Keratinocyte (primary cell): ENCODE measurements around the gene OTOA. TPM values are rescaled to one million over a fixed set of nuclear protein-coding genes. Genes with fewer than 3 reads are reported as not detected.
"Not testable (repeated sequence)": the region's sequence is repeated elsewhere in the genome, so short reads cannot be mapped to it uniquely, and the experiment has no call there.

Source experiments
- DNase-seq: peaks from one replicate; pipeline ENCODE4 v3.0.0-alpha.2; 2011; ENCODE audit warnings: low read depth, missing footprints, low spot score
- FAIRE-seq: peaks from 2 replicates; lab custom pipeline; 2011; peaks lifted over from hg19 to GRCh38; lab: Jason Lieb, UNC
- H2AFZ ChIP-seq: 2 replicates; pipeline ENCODE4 v1.6.0; 2012; ENCODE audit warnings: low read length, control low read depth, inconsistent platforms; ENCODE audit not compliant: control insufficient read depth
- H3K27ac ChIP-seq: 2 replicates; pipeline ENCODE4 v1.5.1; 2011; ENCODE audit warnings: low read length; ENCODE audit not compliant: control insufficient read depth, insufficient read depth
- H3K27me3 ChIP-seq: 3 replicates; pipeline ENCODE4 v1.6.0; 2011; ENCODE audit warnings: low read length; ENCODE audit not compliant: control insufficient read depth, insufficient read depth; ENCODE audit errors: extremely low read depth
- H3K36me3 ChIP-seq, 2 experiments: 2 replicates in 1 of 2; 3 replicates in 1 of 2; pipeline ENCODE4 v1.5.1; 2011; ENCODE audit warnings: low read length in 2 of 2, mild to moderate bottlenecking in 1 of 2; ENCODE audit not compliant: control insufficient read depth in 2 of 2, insufficient read depth in 2 of 2; ENCODE audit errors: extremely low read depth in 1 of 2
- H3K4me1 ChIP-seq: 3 replicates; pipeline ENCODE4 v1.5.1; 2011; ENCODE audit warnings: low read length; ENCODE audit not compliant: control insufficient read depth, insufficient read depth; ENCODE audit errors: extremely low read depth
- H3K4me2 ChIP-seq: 3 replicates; pipeline ENCODE4 v1.6.0; 2011; ENCODE audit warnings: low read depth, low read length; ENCODE audit not compliant: control insufficient read depth, insufficient read depth; ENCODE audit errors: extremely low read depth
- H3K4me3 ChIP-seq, 3 experiments: fragments of 200-600 bp in 1 of 3; sonication (generic) in 1 of 3; 2 replicates in 2 of 3; 3 replicates in 1 of 3; pipeline ENCODE4 v1.5.1; 2011 to 2016; ENCODE audit warnings: low read length in 3 of 3, mild to moderate bottlenecking in 3 of 3, control low read depth in 2 of 3, inconsistent platforms in 1 of 3, low read depth in 1 of 3, mixed read lengths in 1 of 3, mixed run types in 1 of 3, moderate library complexity in 1 of 3; ENCODE audit not compliant: control insufficient read depth in 2 of 3, insufficient read depth in 2 of 3; ENCODE audit errors: extremely low read depth in 1 of 3
- H3K79me2 ChIP-seq: 2 replicates; pipeline ENCODE4 v1.6.0; 2012; ENCODE audit warnings: low read length; ENCODE audit not compliant: control insufficient read depth, insufficient read depth
- H3K9ac ChIP-seq: 3 replicates; pipeline ENCODE4 v1.6.0; 2011; ENCODE audit warnings: low read length; ENCODE audit not compliant: control insufficient read depth, insufficient read depth; ENCODE audit errors: extremely low read depth
- H3K9me1 ChIP-seq: 3 replicates; pipeline ENCODE4 v1.6.0; 2011; ENCODE audit warnings: low read length; ENCODE audit not compliant: control insufficient read depth, insufficient read depth; ENCODE audit errors: extremely low read depth
- H3K9me3 ChIP-seq: 2 replicates; pipeline ENCODE4 v1.5.1; 2012; ENCODE audit warnings: low read depth, low read length; ENCODE audit not compliant: control insufficient read depth
- H4K20me1 ChIP-seq: 3 replicates; pipeline ENCODE4 v1.6.0; 2011; ENCODE audit warnings: low read length; ENCODE audit not compliant: control insufficient read depth, insufficient read depth; ENCODE audit errors: extremely low read depth
- CTCF ChIP-seq, 3 experiments: IDR thresholded peaks in 1 of 3; conservative IDR thresholded peaks in 1 of 3; optimal IDR thresholded peaks in 1 of 3; 2 replicates in 2 of 3; 3 replicates in 1 of 3; pipeline versions ENCODE3 to v1.5.1; 2011; ENCODE audit warnings: low read length in 3 of 3, mild to moderate bottlenecking in 3 of 3, moderate library complexity in 2 of 3, control low read depth in 1 of 3, inconsistent platforms in 1 of 3; ENCODE audit not compliant: insufficient read depth in 2 of 3; ENCODE audit errors: extremely low read depth in 1 of 3
- dilution Hi-C: fragments of 300-500 bp; cut with MboI; formaldehyde crosslinking; loops from one replicate; pipeline ENCODE4 v1.7.0; 2020; ENCODE audit warnings: low sequenced_read_pairs; ENCODE audit not compliant: extremely low pct_ligation_motif_present
- polyA plus RNA-seq, 5 experiments: library from polyadenylated mRNA; depleted of rRNA in 3 of 5; stranded (reverse) in 3 of 5; stranded (forward) in 1 of 5; unstranded in 1 of 5; fragments of >200 nt; gene quantifications; 1 replicate in 1 of 5; 2 replicates in 3 of 5; 3 replicates in 1 of 5; pipeline versions ENCODE4 v1.2.1 to v1.2.3, GENCODE V29; 2011 to 2012; ENCODE audit warnings: missing spikeins in 2 of 5, low read depth in 1 of 5, low replicate concordance in 1 of 5
- small RNA-seq, 3 experiments: library from RNA; depleted of rRNA; stranded (forward); fragments of <200 nt; gene quantifications; one replicate each; pipeline ENCODE3, GENCODE V24; 2012; ENCODE audit warnings: low read depth in 3 of 3, low replicate concordance in 1 of 3; ENCODE audit not compliant: insufficient read length in 3 of 3

OTOA gene
- polyA plus RNA-seq, 1 donor (not counting 4 experiments of a cell fraction or from before 2014, with no cell fraction given) = not detected

GRCh38 chr16:21798601-21799000, 134.8 kb downstream of the OTOA start:
- dilution Hi-C loops = not testable (repeated sequence)

GRCh38 chr16:21801538-21802374, 138.0 kb downstream of the OTOA start:
- H3K79me2 ChIP-seq, H3K9me1 ChIP-seq, dilution Hi-C loops, H3K9ac ChIP-seq, H3K36me3 ChIP-seq, H3K27me3 ChIP-seq, H2AFZ ChIP-seq, DNase-seq, H3K27ac ChIP-seq, H3K9me3 ChIP-seq, H3K4me1 ChIP-seq, H3K4me3 ChIP-seq, H4K20me1 ChIP-seq, FAIRE-seq, H3K4me2 ChIP-seq: not testable (repeated sequence)
- peak in 2 of 3 experiments; percentile 24 to 37 for TF ChIP-seq CTCF (optimal IDR thresholded peaks at IDR 0.05 in 1 of 3, IDR thresholded peaks at IDR 0.05 in 1 of 3, conservative IDR thresholded peaks at IDR 0.05 in 1 of 3; ENCODE audit: extremely low read depth in 1 of 3, insufficient read depth in 2 of 3, low read length in 3 of 3)

More at GRCh38 chr16:21798601-21799000, 134.8 kb downstream of the OTOA start:
- not testable (repeated sequence) for H3K36me3 ChIP-seq, H3K27ac ChIP-seq, H3K4me3 ChIP-seq, H2AFZ ChIP-seq, H3K9ac ChIP-seq, DNase-seq, H3K4me1 ChIP-seq, H3K27me3 ChIP-seq, H3K4me2 ChIP-seq, H3K9me1 ChIP-seq, H4K20me1 ChIP-seq, H3K79me2 ChIP-seq, FAIRE-seq, H3K9me3 ChIP-seq

GRCh38 chr16:21802375-21802663, 138.6 kb downstream of the OTOA start:
- H3K79me2 ChIP-seq, H3K9me1 ChIP-seq, H3K36me3 ChIP-seq, H2AFZ ChIP-seq, H3K9me3 ChIP-seq, H3K4me2 ChIP-seq, H4K20me1 ChIP-seq, H3K9ac ChIP-seq, H3K27me3 ChIP-seq, H3K27ac ChIP-seq, H3K4me3 ChIP-seq, H3K4me1 ChIP-seq, DNase-seq, FAIRE-seq, dilution Hi-C loops: not testable (repeated sequence)

Small RNAs within 50 kb of the gene (small RNA-seq; reads per million reads assigned to genes)
- gene RNU6-1005P (0 to 1.5 (median 0.67) reads per million in 3 experiments), gene RNU6-196P (0 reads per million in 3 experiments)

Other genes starting within 250 kb of the OTOA start
- 67.8 to 108 TPM (median 68.7 TPM) in 3 replicates for gene METTL9, start 64.4 kb upstream of the OTOA start, polyA plus RNA-seq
- not detected in 3 replicates for gene IGSF6, start 11.4 kb upstream of the OTOA start, polyA plus RNA-seq
- 8.9 to 30.4 TPM (median 17.2 TPM) in 3 replicates for gene NPIPB4, start 193.8 kb downstream of the OTOA start, polyA plus RNA-seq